Measurements from ENCODE around the gene ATXN7L3.
A peak's percentile ranks its signal among the peaks of the same experiment; 100 is the strongest.

The ATXN7L3 gene

GRCh38 chr17:44219108-44219615, 19.5 kb upstream of the ATXN7L3 start:
- TF ChIP-seq CTCF (IDR thresholded peaks at IDR 0.05; ENCODE audit: borderline replicate concordance, control extremely low read depth, extremely low read depth, insufficient read depth, missing control alignments) = peak; percentile 30
- DNase-seq (ENCODE audit: low spot score) = peak; percentile 83
- in situ Hi-C loops (cut with MboI; ENCODE audit: low sequenced_read_pairs, unreplicated experiment) = loop anchor here (25.0 kb wide), 1 partner anchor 293 kb away; the partner anchor contains the start of gene GPATCH8

DNA sequence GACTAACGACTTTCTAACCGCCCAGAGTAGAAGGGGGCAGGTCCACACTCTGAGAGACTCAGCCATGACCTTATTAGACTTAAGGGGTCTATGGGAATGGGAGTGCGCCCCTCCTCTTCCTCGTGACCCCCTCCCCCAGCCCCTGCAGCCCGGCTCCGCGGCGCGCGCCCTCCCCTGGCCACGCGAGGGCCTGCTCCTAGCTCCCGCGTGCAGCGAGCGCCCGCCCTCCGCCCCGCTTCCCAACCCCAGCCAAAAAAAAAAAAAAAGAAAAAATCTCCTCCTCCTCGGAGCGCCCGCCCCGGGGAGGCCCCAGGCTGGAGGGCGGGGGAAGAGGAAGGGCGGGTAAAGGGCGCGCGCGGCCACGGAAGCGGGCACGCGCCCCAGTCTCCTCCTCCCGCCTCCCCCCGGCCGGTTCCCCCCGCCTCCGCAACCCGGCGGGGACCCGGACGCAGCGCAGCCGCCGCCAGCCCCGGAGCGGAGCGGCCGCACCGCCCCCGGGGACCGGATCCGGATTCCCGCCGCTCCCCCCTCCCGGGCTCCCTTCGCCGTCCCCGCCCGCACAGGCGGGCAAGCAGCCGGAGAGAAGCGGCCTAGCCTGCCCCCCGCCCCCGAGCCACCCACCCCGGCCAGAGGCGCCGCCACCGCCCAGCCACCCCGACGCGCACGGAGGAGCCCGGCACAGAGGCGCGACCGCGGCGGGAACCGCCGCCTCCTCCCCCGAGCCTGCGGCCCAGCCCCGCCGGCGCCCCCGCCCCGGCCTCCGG, 18.8 kb upstream of the ATXN7L3 start:
- in situ Hi-C loops (cut with MboI; ENCODE audit: low sequenced_read_pairs, unreplicated experiment) = loop anchor here (25.0 kb wide), 1 partner anchor 294 kb away; the partner anchor contains the start of gene GPATCH8
- TF ChIP-seq CTCF (IDR thresholded peaks at IDR 0.05; ENCODE audit: borderline replicate concordance, control extremely low read depth, extremely low read depth, insufficient read depth, missing control alignments) = peak; percentile 62
- DNase-seq (ENCODE audit: low spot score) = peak; percentile 93

DNA sequence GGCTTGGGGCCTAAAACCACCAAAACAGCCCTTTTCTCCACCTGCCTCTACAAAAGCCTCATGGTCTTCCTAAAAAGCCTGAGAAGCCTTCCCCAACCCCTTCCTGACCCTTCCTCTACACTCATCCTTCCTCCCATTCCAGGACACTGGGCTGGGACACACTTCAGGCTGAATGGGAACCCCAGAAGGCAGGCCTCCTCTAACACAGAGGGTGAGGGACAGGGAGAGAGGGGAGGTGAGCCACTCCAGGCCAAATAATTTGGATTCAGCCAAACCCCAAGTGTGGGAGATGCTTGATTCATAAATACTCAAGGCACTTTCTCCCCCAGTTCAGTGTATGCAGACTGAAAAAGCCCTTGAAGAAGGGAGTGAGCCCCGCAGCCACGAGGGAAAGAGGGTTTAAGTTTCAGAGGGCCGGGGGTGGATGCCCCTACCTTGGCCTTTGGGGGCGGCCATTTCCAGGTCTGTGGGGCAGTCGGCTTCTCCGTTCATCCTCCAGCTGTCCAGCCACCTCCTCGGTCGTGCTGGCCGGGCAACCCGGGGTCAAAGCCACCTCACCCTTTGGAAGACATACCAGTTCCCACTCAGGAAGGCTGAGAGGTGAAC, 18.2 kb upstream of the ATXN7L3 start:
- in situ Hi-C loops (cut with MboI; ENCODE audit: low sequenced_read_pairs, unreplicated experiment) = loop anchor here (25.0 kb wide), 1 partner anchor 294 kb away; the partner anchor contains the start of gene GPATCH8
- DNase-seq (ENCODE audit: low spot score) = no peak
- no peak for TF ChIP-seq CTCF (IDR thresholded peaks at IDR 0.05; ENCODE audit: borderline replicate concordance, control extremely low read depth, extremely low read depth, insufficient read depth, missing control alignments)

- no peak for TF ChIP-seq CTCF (IDR thresholded peaks at IDR 0.05; ENCODE audit: borderline replicate concordance, control extremely low read depth, extremely low read depth, insufficient read depth, missing control alignments)
- DNase-seq (ENCODE audit: low spot score) = no peak
- in situ Hi-C loops (cut with MboI; ENCODE audit: low sequenced_read_pairs, unreplicated experiment) = loop anchor here (25.0 kb wide), 1 partner anchor 296 kb away; the partner anchor contains the start of gene GPATCH8
Observed at GRCh38 chr17:44216694-44217093, 17.0 kb upstream of the ATXN7L3 start.

DNA sequence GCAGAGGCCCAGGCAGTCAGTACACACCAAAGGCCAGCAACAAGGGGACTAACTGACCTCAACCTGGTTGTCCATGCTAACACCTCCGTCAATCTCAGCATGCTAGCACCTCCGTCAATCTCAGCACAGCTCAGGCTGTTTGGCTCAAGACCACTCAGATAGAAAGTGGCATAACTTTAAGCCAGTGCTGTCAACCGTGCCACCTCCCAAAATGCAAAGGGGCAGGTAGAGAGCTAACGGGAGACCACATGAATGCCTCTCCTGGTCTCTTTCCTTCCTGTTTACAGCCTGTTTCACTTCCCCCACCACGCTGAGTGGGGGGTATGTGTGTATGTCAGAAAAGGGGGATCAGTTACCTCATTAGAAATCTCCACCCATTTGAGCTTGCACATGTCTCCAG, 16.5 kb upstream of the ATXN7L3 start:
- TF ChIP-seq CTCF (IDR thresholded peaks at IDR 0.05; ENCODE audit: borderline replicate concordance, control extremely low read depth, extremely low read depth, insufficient read depth, missing control alignments) = no peak
- in situ Hi-C loops (cut with MboI; ENCODE audit: low sequenced_read_pairs, unreplicated experiment) = loop anchor here (25.0 kb wide), 1 partner anchor 296 kb away; the partner anchor contains the start of gene GPATCH8
- DNase-seq (ENCODE audit: low spot score) = no peak

DNA sequence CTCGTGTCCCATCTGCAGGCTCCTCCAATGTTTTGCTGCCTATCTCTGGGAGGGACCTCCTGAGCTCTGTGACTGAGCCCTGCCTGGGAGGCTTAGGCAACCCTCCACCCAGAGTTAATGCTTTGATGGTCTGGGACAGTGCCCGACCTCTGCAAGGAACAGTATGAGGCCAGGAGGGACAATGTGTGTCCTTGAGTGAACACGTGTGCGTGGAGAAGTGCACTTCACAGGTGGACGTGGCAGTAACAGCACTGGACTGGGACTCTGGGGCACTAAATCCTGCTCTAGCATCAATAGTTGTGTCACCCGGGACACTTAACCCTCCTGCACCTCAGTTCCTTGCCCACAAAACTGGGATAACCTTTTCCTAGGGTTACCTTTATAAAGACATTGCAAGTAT, 15.2 kb upstream of the ATXN7L3 start:
- TF ChIP-seq CTCF (IDR thresholded peaks at IDR 0.05; ENCODE audit: borderline replicate concordance, control extremely low read depth, extremely low read depth, insufficient read depth, missing control alignments) = no peak
- in situ Hi-C loops (cut with MboI; ENCODE audit: low sequenced_read_pairs, unreplicated experiment) = loop anchor here (25.0 kb wide), 1 partner anchor 297 kb away; the partner anchor contains the start of gene GPATCH8
- DNase-seq (ENCODE audit: low spot score) = no peak
